Heart left ventricle (tissue), 16 donors: ENCODE data around the gene KLK14. TPM values are rescaled to one million over a fixed set of nuclear protein-coding genes. Genes with fewer than 3 reads are reported as not detected.

Source experiments
- ATAC-seq, 4 donors: fragments of 200-7000 bp; cut with Tn5 transposase; one replicate each; pipeline ENCODE4 v1.9.1; 2020 to 2022; ENCODE audit warnings: moderate library complexity in 4 of 4, mild to moderate bottlenecking in 3 of 4, moderate number of reproducible peaks in 1 of 4
- DNase-seq, 5 donors: peaks; one replicate each; pipeline ENCODE4 v3.0.0-alpha.2; 2020
- H3K27ac ChIP-seq, 12 donors: fragments of 200-600 bp; sonication (generic) in 4 of 12; one replicate each; pipeline versions ENCODE4 v1.5.0 to v1.8.0; 2016 to 2022; ENCODE audit warnings: mild to moderate bottlenecking in 2 of 12
- H3K27me3 ChIP-seq, 9 donors: fragments of 200-600 bp; sonication (generic) in 2 of 9; one replicate each; pipeline versions ENCODE4 v1.5.1 to v1.8.0; 2016 to 2022; ENCODE audit warnings: mild to moderate bottlenecking in 3 of 9
- H3K36me3 ChIP-seq, 9 donors: fragments of 200-600 bp; sonication (generic) in 2 of 9; one replicate each; pipeline versions ENCODE4 v1.5.0 to v1.8.0; 2018 to 2022; ENCODE audit warnings: mild to moderate bottlenecking in 2 of 9
- H3K4me1 ChIP-seq, 12 donors: fragments of 200-600 bp; sonication (generic) in 4 of 12; one replicate each; pipeline versions ENCODE4 v1.5.0 to v1.8.0; 2016 to 2022; ENCODE audit warnings: mild to moderate bottlenecking in 3 of 12
- H3K4me3 ChIP-seq, 12 donors: fragments of 200-600 bp; sonication (generic) in 4 of 12; one replicate each; pipeline versions ENCODE4 v1.5.0 to v1.8.0; 2017 to 2022; ENCODE audit warnings: mild to moderate bottlenecking in 9 of 12, moderate library complexity in 4 of 12
- H3K9me3 ChIP-seq, 12 donors: fragments of 200-600 bp; sonication (generic) in 4 of 12; one replicate each; pipeline versions ENCODE4 v1.5.0 to v1.8.0; 2016 to 2022; ENCODE audit warnings: mild to moderate bottlenecking in 1 of 12
- POLR2A ChIP-seq, 2 donors: fragments of 450-650 bp; IDR thresholded peaks; one replicate each; pipeline ENCODE4 v1.6.1; 2017; ENCODE audit warnings: antibody characterized with exemption in 2 of 2, mild to moderate bottlenecking in 2 of 2, moderate library complexity in 2 of 2
- WGBS, 4 donors: extraction: QIAGEN DNeasy Blood & Tissue Kit in 2 of 4; methylation state at CpG; one replicate each; pipeline versions ENCODE4 v1.1.5 to v1.1.7; 2013 to 2018; 5-methylcytosine and 5-hydroxymethylcytosine counted together
- intact Hi-C, 10 donors: fragments of 100-400 bp; cut with DNase I; formaldehyde crosslinking; loops; one replicate each; pipeline versions ENCODE4 v1.11.1 to v1.14.2; 2022
- polyA plus RNA-seq, 2 donors: library from polyadenylated mRNA; stranded (reverse); fragments of 200-250 nt; gene quantifications; one replicate each; pipeline ENCODE4 v1.2.3, GENCODE V29; 2013
- total RNA-seq, 9 donors: library from RNA; depleted of rRNA in 2 of 9; stranded (reverse); fragments of >200 nt in 2 of 9; fragmentation: NEBNext Ultra II Directional in 3 of 9; extraction: Animal tissue kit (Norgen Biotek cat#: 25700) in 3 of 9; gene quantifications; one replicate each; pipeline versions ENCODE4 v1.1.0 to v1.2.4, GENCODE V29; 2016 to 2023
- TF ChIP-seq, protein P1 (sequence below), 12 donors: fragments of 200-600 bp; sonication (generic) in 4 of 12; IDR thresholded peaks; one replicate each; pipeline versions ENCODE4 v1.5.0 to v1.8.0; 2018 to 2022; ENCODE audit warnings: antibody characterized with exemption in 12 of 12, mild to moderate bottlenecking in 5 of 12
- donor health status: ischemic (EF 13 %, LVEDD 7.1; RV severe dilation, severe dysfunction).
- donor health status: healthy with polysubstance abuse.
- donor health status: DM: no; HTN: yes; CAD: no.
- donor health status: DM: no; HTN: no; CAD: no.
- donor health status: ischemic (EF 25% LVEDD 6.9; RV normal size, moderate dysfunction).
- donor health status: ischemic (EF 25% LVEDD 5.7; RV mildly dilated, moderate dysfunction).
- donor health status: healthy.
- donor health status: DM: yes; HTN: yes; CAD: no.
- donor health status: ischemic (EF 35%, LVEDD 5.7; RV mildly dilated, moderate dysfunction).
- donor health status: nonischemic (EF 11% LVEDD 7.7; RV severe dilation, severe dysfunction).
- donor health status: DM: yes; HTN: yes; CAD: no.
- donor health status: PGD.
- donor health status: ischemic (EF 29% LVEDD 5.4; RV normal size, mild dysfunction).
- donor health status: nonischemic (EF 23%, LVEDD 6.1; RV moderate dilation, normal function).

Gene KLK14
- total and polyA plus RNA-seq, 11 donors, result 0.17 to 0.64 (median 0.33) TPM; not detected in 4

DNA sequence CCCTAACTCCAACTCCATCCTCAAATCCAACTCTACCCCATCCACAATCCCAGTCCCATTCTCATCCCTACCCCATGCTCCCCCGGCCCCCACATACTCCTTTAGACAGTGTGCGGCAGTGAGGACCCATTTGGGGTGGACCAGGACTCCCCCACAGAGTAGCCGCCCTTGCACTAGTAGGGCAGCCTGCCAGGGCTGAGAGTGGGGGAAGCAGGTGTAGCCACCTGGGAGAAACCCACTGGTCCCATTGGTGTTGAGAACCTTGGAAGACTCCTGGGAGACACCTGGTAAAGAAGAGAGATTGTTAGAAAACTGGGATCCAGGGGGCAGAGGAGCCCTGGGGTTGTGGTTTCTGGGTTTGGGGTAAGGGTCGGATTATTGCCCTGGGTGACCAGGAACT is 22.4 kb downstream of the KLK14 start:
- Histone ChIP-seq H3K36me3 (no peaks in the 10 kb centered on the region), H3K9me3 (no peaks in the 10 kb centered on the region), H3K4me3 (no peak overlapping the region), H3K4me1 (peaks cover 0 to 10% (median 5%) of the 10 kb centered on the region in 12 donors), H3K27ac (no peak overlapping the region), H3K27me3 (peaks cover 0 to 28% (median 8%) of the 10 kb centered on the region in 9 donors)
- intact Hi-C loops, result no loop called here
- DNase-seq (no peak), ATAC-seq (no peak)
- TF ChIP-seq POLR2A (IDR thresholded peaks at IDR 0.05), result no peak
- TF ChIP-seq, protein P1, sequence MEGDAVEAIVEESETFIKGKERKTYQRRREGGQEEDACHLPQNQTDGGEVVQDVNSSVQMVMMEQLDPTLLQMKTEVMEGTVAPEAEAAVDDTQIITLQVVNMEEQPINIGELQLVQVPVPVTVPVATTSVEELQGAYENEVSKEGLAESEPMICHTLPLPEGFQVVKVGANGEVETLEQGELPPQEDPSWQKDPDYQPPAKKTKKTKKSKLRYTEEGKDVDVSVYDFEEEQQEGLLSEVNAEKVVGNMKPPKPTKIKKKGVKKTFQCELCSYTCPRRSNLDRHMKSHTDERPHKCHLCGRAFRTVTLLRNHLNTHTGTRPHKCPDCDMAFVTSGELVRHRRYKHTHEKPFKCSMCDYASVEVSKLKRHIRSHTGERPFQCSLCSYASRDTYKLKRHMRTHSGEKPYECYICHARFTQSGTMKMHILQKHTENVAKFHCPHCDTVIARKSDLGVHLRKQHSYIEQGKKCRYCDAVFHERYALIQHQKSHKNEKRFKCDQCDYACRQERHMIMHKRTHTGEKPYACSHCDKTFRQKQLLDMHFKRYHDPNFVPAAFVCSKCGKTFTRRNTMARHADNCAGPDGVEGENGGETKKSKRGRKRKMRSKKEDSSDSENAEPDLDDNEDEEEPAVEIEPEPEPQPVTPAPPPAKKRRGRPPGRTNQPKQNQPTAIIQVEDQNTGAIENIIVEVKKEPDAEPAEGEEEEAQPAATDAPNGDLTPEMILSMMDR (IDR thresholded peaks at IDR 0.05), result no peak
- 62 to 70% (median 66%) methylated on average over 4 of the region's 4 CpGs for WGBS, 4 donors

DNA sequence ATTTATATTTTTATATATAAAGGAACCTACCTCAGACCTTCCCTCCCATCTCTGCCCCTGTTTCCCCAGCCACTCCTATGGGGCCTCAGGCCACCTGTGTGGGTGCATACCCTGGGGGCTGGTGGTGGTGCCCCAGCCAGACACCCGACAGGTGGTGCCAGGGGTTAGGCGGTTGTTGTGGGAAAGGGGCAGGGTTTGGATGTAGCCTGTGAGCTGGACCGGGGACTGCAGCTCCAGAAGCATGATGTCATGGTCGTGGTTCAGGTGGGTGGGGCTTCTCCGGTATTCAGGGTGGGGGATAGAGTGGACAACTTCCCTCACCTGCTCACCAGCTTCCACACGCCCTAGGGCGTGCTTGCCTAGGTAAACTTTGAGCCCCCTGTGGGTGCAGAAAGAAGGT is 23.0 kb downstream of the KLK14 start:
- DNase-seq (no peak), ATAC-seq (no peak)
- 75 to 84% (median 80%) methylated on average over 7 of the region's 7 CpGs for WGBS, 4 donors
- Histone ChIP-seq H3K27ac (no peak overlapping the region), H3K4me3 (no peak overlapping the region), H3K36me3 (no peaks in the 10 kb centered on the region), H3K9me3 (no peaks in the 10 kb centered on the region), H3K4me1 (peaks cover 0 to 3% (median under 1%) of the 10 kb centered on the region in 12 donors), H3K27me3 (peaks cover 0 to 21% (median 7%) of the 10 kb centered on the region in 9 donors)
- TF ChIP-seq, protein P1 (IDR thresholded peaks at IDR 0.05), result no peak
- TF ChIP-seq POLR2A (IDR thresholded peaks at IDR 0.05), result no peak
- intact Hi-C loops, result no loop called here

DNA sequence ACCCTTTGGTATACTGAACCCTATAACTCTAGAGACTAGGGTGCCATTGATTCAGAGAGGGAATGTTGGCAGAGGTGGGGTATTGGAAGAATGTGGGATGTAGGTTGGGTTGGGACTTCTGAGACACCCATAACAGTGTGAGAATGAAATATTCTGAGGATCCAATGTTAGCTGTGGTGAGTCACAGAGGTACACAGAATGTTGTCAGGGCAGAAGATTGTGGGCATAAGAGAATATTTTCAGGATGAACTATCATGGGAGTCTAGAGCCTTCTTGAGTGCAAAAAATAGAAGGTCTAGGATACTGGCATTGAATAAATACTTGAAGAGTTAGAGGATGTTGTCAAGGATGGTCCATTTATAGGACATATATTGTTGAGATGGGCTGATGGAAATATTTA is 26.8 kb downstream of the KLK14 start:
- DNase-seq (no peak), ATAC-seq (no peak)
- Histone ChIP-seq H3K4me3 (no peak overlapping the region), H3K27me3 (peaks cover 0 to 29% (median 3%) of the 10 kb centered on the region in 9 donors), H3K27ac (no peak overlapping the region), H3K9me3 (no peaks in the 10 kb centered on the region), H3K36me3 (no peaks in the 10 kb centered on the region), H3K4me1 (no peaks in the 10 kb centered on the region)
- TF ChIP-seq, protein P1 (IDR thresholded peaks at IDR 0.05), result no peak
- no peak for TF ChIP-seq POLR2A (IDR thresholded peaks at IDR 0.05)
- intact Hi-C loops, result no loop called here

DNA sequence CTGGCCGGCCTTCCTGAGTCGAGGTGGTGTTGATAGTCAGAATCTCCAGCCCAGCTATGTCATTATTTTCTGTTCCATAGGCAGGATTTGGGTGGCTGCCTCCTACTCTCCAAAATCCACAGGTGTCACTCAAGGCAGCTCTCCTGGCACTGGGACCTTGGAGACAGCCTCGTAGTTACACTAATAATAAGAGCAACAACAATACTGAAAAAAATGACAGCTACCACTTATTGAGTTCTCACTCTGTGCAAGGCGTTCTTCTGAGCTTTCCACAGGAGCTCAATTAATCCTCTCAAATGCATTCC is 35.7 kb downstream of the KLK14 start:
- 7 to 12% (median 7%) methylated on average over 4 of the region's 4 CpGs for WGBS, 4 donors
- Histone ChIP-seq H3K36me3 (no peaks in the 10 kb centered on the region), H3K27ac (peak overlapping the region in 1 of 12 donors; percentile 25), H3K4me3 (no peak overlapping the region), H3K27me3 (no peaks in the 10 kb centered on the region), H3K9me3 (peaks cover 0 to 4% (median 0%) of the 10 kb centered on the region in 12 donors), H3K4me1 (peaks cover 0 to 4% (median 0%) of the 10 kb centered on the region in 12 donors)
- intact Hi-C loops, result no loop called here
- DNase-seq (no peak), ATAC-seq (no peak)
- TF ChIP-seq, protein P1 (IDR thresholded peaks at IDR 0.05), result no peak
- no peak for TF ChIP-seq POLR2A (IDR thresholded peaks at IDR 0.05)
